ENCODE measurements around the gene FHIT.

FHIT gene

GRCh38 chr3:61186030-61186429, 65.2 kb downstream of the FHIT start:
- no peak for TF ChIP-seq CTCF (IDR thresholded peaks at IDR 0.05; ENCODE audit: low read depth, low read length)
- TF ChIP-seq EZH2phosphoT487 (IDR thresholded peaks at IDR 0.05; ENCODE audit: low read depth): no peak
- Histone ChIP-seq H3K27ac (ENCODE audit: low read length) (no peak overlapping the region), H3K9ac (ENCODE audit: low read length) (no peak overlapping the region), H3K4me3 (ENCODE audit: low read length) (no peak overlapping the region), H3K36me3 (replicated peaks; ENCODE audit: low read depth, low read length) (no peaks in the 10 kb centered on the region), H3K9me3 (ENCODE audit: insufficient read depth, low read length) (no peaks in the 10 kb centered on the region), H3K4me2 (ENCODE audit: low read length) (no peak overlapping the region), H3K27me3 (ENCODE audit: low read depth, low read length) (no peaks in the 10 kb centered on the region), H4K20me1 (ENCODE audit: insufficient read depth, low read length) (no peaks in the 10 kb centered on the region), H3K79me2 (ENCODE audit: low read length) (peaks cover 4% of the 10 kb centered on the region), H2AFZ (ENCODE audit: low read depth, low read length) (no peak overlapping the region), H3K4me1 (ENCODE audit: low read length) (peaks cover 27% of the 10 kb centered on the region)

- H3K36me3 ChIP-seq (replicated peaks; ENCODE audit: low read depth, low read length): no peaks in the 10 kb centered on the region
- H4K20me1 ChIP-seq (ENCODE audit: insufficient read depth, low read length): no peaks in the 10 kb centered on the region
- TF ChIP-seq CTCF (IDR thresholded peaks at IDR 0.05; ENCODE audit: low read depth, low read length): no peak
- no peak for TF ChIP-seq EZH2phosphoT487 (IDR thresholded peaks at IDR 0.05; ENCODE audit: low read depth)
- H3K9me3 ChIP-seq (ENCODE audit: insufficient read depth, low read length): no peaks in the 10 kb centered on the region
- peaks cover 37% of the 10 kb centered on the region for H3K4me1 ChIP-seq (ENCODE audit: low read length)
- peaks cover 4% of the 10 kb centered on the region for H3K79me2 ChIP-seq (ENCODE audit: low read length)
- no peak overlapping the region for H3K9ac ChIP-seq (ENCODE audit: low read length)
- no peak overlapping the region for H3K4me2 ChIP-seq (ENCODE audit: low read length)
- no peak overlapping the region for H3K27ac ChIP-seq (ENCODE audit: low read length)
- H3K27me3 ChIP-seq (ENCODE audit: low read depth, low read length): no peaks in the 10 kb centered on the region
- H2AFZ ChIP-seq (ENCODE audit: low read depth, low read length): no peak overlapping the region
- H3K4me3 ChIP-seq (ENCODE audit: low read length): no peak overlapping the region
Measured at GRCh38 chr3:61184956-61185355, 66.3 kb downstream of the FHIT start.

- TF ChIP-seq CTCF (IDR thresholded peaks at IDR 0.05; ENCODE audit: low read depth, low read length) (no peak), EZH2phosphoT487 (IDR thresholded peaks at IDR 0.05; ENCODE audit: low read depth) (no peak)
- H3K79me2 ChIP-seq (ENCODE audit: low read length): peaks cover 4% of the 10 kb centered on the region
- no peaks in the 10 kb centered on the region for H3K9me3 ChIP-seq (ENCODE audit: insufficient read depth, low read length)
- H3K27me3 ChIP-seq (ENCODE audit: low read depth, low read length): no peaks in the 10 kb centered on the region
- H3K4me1 ChIP-seq (ENCODE audit: low read length): peaks cover 40% of the 10 kb centered on the region
- peak overlapping the region; percentile 78 for H3K27ac ChIP-seq (ENCODE audit: low read length)
- peak overlapping the region; percentile 49; the same call in 1 of the 2 replicates for H3K9ac ChIP-seq (ENCODE audit: low read length)
- no peaks in the 10 kb centered on the region for H4K20me1 ChIP-seq (ENCODE audit: insufficient read depth, low read length)
- H3K4me3 ChIP-seq (ENCODE audit: low read length): peak overlapping the region; percentile 61
- H2AFZ ChIP-seq (ENCODE audit: low read depth, low read length): no peak overlapping the region
- peak overlapping the region; percentile 84 for H3K4me2 ChIP-seq (ENCODE audit: low read length)
- no peaks in the 10 kb centered on the region for H3K36me3 ChIP-seq (replicated peaks; ENCODE audit: low read depth, low read length)
Measured at GRCh38 chr3:61182662-61183061, 68.6 kb downstream of the FHIT start.

GRCh38 chr3:61181874-61182273, 69.4 kb downstream of the FHIT start:
- H3K4me2 ChIP-seq (ENCODE audit: low read length): peak overlapping the region; percentile 84
- no peaks in the 10 kb centered on the region for H3K27me3 ChIP-seq (ENCODE audit: low read depth, low read length)
- peak overlapping the region; percentile 78 for H3K27ac ChIP-seq (ENCODE audit: low read length)
- H3K79me2 ChIP-seq (ENCODE audit: low read length): peaks cover 4% of the 10 kb centered on the region
- TF ChIP-seq CTCF (IDR thresholded peaks at IDR 0.05; ENCODE audit: low read depth, low read length) (no peak), EZH2phosphoT487 (IDR thresholded peaks at IDR 0.05; ENCODE audit: low read depth) (no peak)
- H4K20me1 ChIP-seq (ENCODE audit: insufficient read depth, low read length): no peaks in the 10 kb centered on the region
- H3K4me1 ChIP-seq (ENCODE audit: low read length): peaks cover 40% of the 10 kb centered on the region
- H3K4me3 ChIP-seq (ENCODE audit: low read length): peak overlapping the region; percentile 61
- no peaks in the 10 kb centered on the region for H3K36me3 ChIP-seq (replicated peaks; ENCODE audit: low read depth, low read length)
- H3K9ac ChIP-seq (ENCODE audit: low read length): peak overlapping the region; percentile 49; the same call in 1 of the 2 replicates
- no peaks in the 10 kb centered on the region for H3K9me3 ChIP-seq (ENCODE audit: insufficient read depth, low read length)
- H2AFZ ChIP-seq (ENCODE audit: low read depth, low read length): no peak overlapping the region
